DOHH2 (cell line): Measurements from ENCODE around the gene TM2D3.
A peak's percentile ranks its signal among the peaks of the same experiment; 100 is the strongest.

Experiments used
- H3F3A ChIP-seq: fragments of 200-600 bp; sonication (generic), shearing (Covaris generic); 2 replicates; pipeline ENCODE4 v1.6.0; 2016; ENCODE audit warnings: antibody characterized with exemption, mild to moderate bottlenecking; ENCODE audit not compliant: control insufficient read depth, insufficient read depth
- H3K27ac ChIP-seq: fragments of 200-600 bp; sonication (generic); 2 replicates; pipeline ENCODE4 v1.5.1; 2014; ENCODE audit warnings: low read depth, mild to moderate bottlenecking, low read length, moderate library complexity
- H3K27me3 ChIP-seq: fragments of 200-600 bp; sonication (generic); 2 replicates; pipeline ENCODE4 v1.6.1; 2014; ENCODE audit warnings: mild to moderate bottlenecking, low read length, mixed read lengths; ENCODE audit not compliant: control insufficient read depth
- H3K36me3 ChIP-seq: fragments of 200-600 bp; sonication (generic); 2 replicates; pipeline ENCODE4 v1.6.1; 2014; ENCODE audit warnings: mild to moderate bottlenecking, low read length, moderate library complexity, mixed read lengths; ENCODE audit not compliant: control insufficient read depth
- H3K4me1 ChIP-seq: fragments of 200-600 bp; sonication (generic); 2 replicates; pipeline ENCODE4 v1.6.1; 2014; ENCODE audit warnings: mild to moderate bottlenecking, low read length, mixed read lengths; ENCODE audit not compliant: control insufficient read depth
- H3K4me2 ChIP-seq: fragments of 200-600 bp; sonication (generic); 2 replicates; pipeline ENCODE4 v1.6.0; 2014; ENCODE audit warnings: mild to moderate bottlenecking, low read length, moderate library complexity
- H3K4me3 ChIP-seq: fragments of 200-600 bp; sonication (generic); 2 replicates; pipeline ENCODE4 v1.5.1; 2014; ENCODE audit warnings: mild to moderate bottlenecking, low read length, mixed read lengths
- H3K79me2 ChIP-seq: fragments of 200-600 bp; sonication (generic); 2 replicates; pipeline ENCODE4 v1.6.1; 2014; ENCODE audit warnings: mild to moderate bottlenecking, low read length, mixed read lengths; ENCODE audit not compliant: control insufficient read depth
- H3K9me2 ChIP-seq: fragments of 200-600 bp; sonication (generic); replicated peaks from 2 replicates; pipeline ENCODE4 v1.6.1; 2014; ENCODE audit warnings: mild to moderate bottlenecking, low read length, mixed read lengths; ENCODE audit not compliant: control insufficient read depth
- H3K9me3 ChIP-seq: fragments of 200-600 bp; sonication (generic); 2 replicates; pipeline ENCODE4 v1.6.1; 2014; ENCODE audit warnings: antibody characterized with exemption, low read length, mixed read lengths; ENCODE audit not compliant: control insufficient read depth, insufficient read depth
- H4K20me1 ChIP-seq: fragments of 200-600 bp; sonication (generic); 2 replicates; pipeline ENCODE4 v1.6.0; 2014; ENCODE audit warnings: low read depth, mild to moderate bottlenecking, antibody characterized with exemption, low read length, moderate library complexity; ENCODE audit not compliant: control insufficient read depth, insufficient read depth
- CTCF ChIP-seq: fragments of 200-600 bp; sonication (generic); IDR thresholded peaks from one replicate; pipeline ENCODE4 v1.5.1; 2014; ENCODE audit warnings: antibody characterized with exemption, mild to moderate bottlenecking, low read depth, low read length; ENCODE audit not compliant: poor library complexity, severe bottlenecking
- EZH2phosphoT487 ChIP-seq: fragments of 200-600 bp; sonication (generic); IDR thresholded peaks from 2 replicates; pipeline ENCODE4 v1.6.1; 2017; ENCODE audit warnings: borderline replicate concordance, mild to moderate bottlenecking, antibody characterized with exemption, low read length, moderate library complexity, mixed read lengths

Gene TM2D3

GRCh38 chr15:101615414-101615985 is 36.7 kb downstream of the TM2D3 start:
- H3K4me3 ChIP-seq: no peak overlapping the region
- H3K27ac ChIP-seq: no peak overlapping the region
- no peaks in the 10 kb centered on the region for H4K20me1 ChIP-seq
- no peaks in the 10 kb centered on the region for H3K9me2 ChIP-seq
- no peaks in the 10 kb centered on the region for H3F3A ChIP-seq
- peaks cover 8% of the 10 kb centered on the region for H3K4me1 ChIP-seq
- no peaks in the 10 kb centered on the region for H3K27me3 ChIP-seq
- no peak overlapping the region for H3K4me2 ChIP-seq
- TF ChIP-seq CTCF: no peak
- TF ChIP-seq EZH2phosphoT487: no peak
- H3K36me3 ChIP-seq: no peaks in the 10 kb centered on the region
- no peaks in the 10 kb centered on the region for H3K9me3 ChIP-seq
- no peaks in the 10 kb centered on the region for H3K79me2 ChIP-seq

- H4K20me1 ChIP-seq: no peaks in the 10 kb centered on the region
- no peaks in the 10 kb centered on the region for H3F3A ChIP-seq
- no peak overlapping the region for H3K27ac ChIP-seq
- H3K9me2 ChIP-seq: no peaks in the 10 kb centered on the region
- H3K36me3 ChIP-seq: no peaks in the 10 kb centered on the region
- H3K4me3 ChIP-seq: no peak overlapping the region
- H3K27me3 ChIP-seq: no peaks in the 10 kb centered on the region
- H3K4me2 ChIP-seq: no peak overlapping the region
- H3K9me3 ChIP-seq: no peaks in the 10 kb centered on the region
- peaks cover 8% of the 10 kb centered on the region for H3K4me1 ChIP-seq
- no peaks in the 10 kb centered on the region for H3K79me2 ChIP-seq
- TF ChIP-seq CTCF: no peak
- TF ChIP-seq EZH2phosphoT487: no peak
These were observed 37.4 kb downstream of the TM2D3 start for GRCh38 chr15:101614761-101615160.

GRCh38 chr15:101614001-101614585 is 38.1 kb downstream of the TM2D3 start:
- H3K36me3 ChIP-seq: no peaks in the 10 kb centered on the region
- no peak overlapping the region for H3K27ac ChIP-seq
- no peaks in the 10 kb centered on the region for H3K9me2 ChIP-seq
- H3K27me3 ChIP-seq: no peaks in the 10 kb centered on the region
- no peak overlapping the region for H3K4me3 ChIP-seq
- 0 out of 2 replicates have a peak overlapping the region, but pooled peaks have one; percentile 5 for H3K4me2 ChIP-seq
- no peaks in the 10 kb centered on the region for H4K20me1 ChIP-seq
- peaks cover 8% of the 10 kb centered on the region for H3K4me1 ChIP-seq
- no peaks in the 10 kb centered on the region for H3K79me2 ChIP-seq
- TF ChIP-seq EZH2phosphoT487 (no peak), CTCF (no peak)
- H3K9me3 ChIP-seq: no peaks in the 10 kb centered on the region
- no peaks in the 10 kb centered on the region for H3F3A ChIP-seq
